Spinal cord (tissue), 10 donors: ENCODE measurements around the gene IKZF4. TPM values are rescaled to one million over a fixed set of nuclear protein-coding genes. Genes with fewer than 3 reads are reported as not detected.
"Not testable (repeated sequence)": the region's sequence is repeated elsewhere in the genome, so short reads cannot be mapped to it uniquely, and the experiment has no call there.

Experiments used
- DNase-seq, 6 donors: peaks; one replicate each; pipeline versions ENCODE4 v3.0.0 to v3.0.0-alpha.2; 2013 to 2015; ENCODE audit warnings: low spot score in 6 of 6, low read depth in 4 of 6
- H3K27ac ChIP-seq: one replicate; pipeline ENCODE4 v1.5.1; 2013; ENCODE audit warnings: low read depth, low read length, control low read depth
- H3K27me3 ChIP-seq: one replicate; pipeline ENCODE4 v1.6.1; 2013; ENCODE audit warnings: low read length; ENCODE audit not compliant: control insufficient read depth, insufficient read depth
- H3K36me3 ChIP-seq: one replicate; pipeline ENCODE4 v1.6.1; 2013; ENCODE audit warnings: low read length; ENCODE audit not compliant: control insufficient read depth, insufficient read depth
- H3K4me1 ChIP-seq: one replicate; pipeline ENCODE4 v1.6.1; 2013; ENCODE audit warnings: low read length; ENCODE audit not compliant: control insufficient read depth, insufficient read depth
- H3K4me3 ChIP-seq: one replicate; pipeline ENCODE4 v1.5.1; 2013; ENCODE audit warnings: low read depth, low read length, control low read depth
- H3K9me3 ChIP-seq: one replicate; pipeline ENCODE4 v1.6.1; 2013; ENCODE audit warnings: low read length; ENCODE audit not compliant: control insufficient read depth, insufficient read depth
- WGBS: methylation state at CpG from one replicate; pipeline ENCODE4 v1.1.5; 2013; ENCODE audit warnings: missing lambda C conversion rate; ENCODE audit not compliant: insufficient coverage; 5-methylcytosine and 5-hydroxymethylcytosine counted together
- polyA plus RNA-seq, 2 donors: library from polyadenylated mRNA; unstranded; fragments of 120-200 nt; gene quantifications; one replicate each; pipeline ENCODE4 v1.2.1, GENCODE V29; 2013; ENCODE audit not compliant: insufficient read length in 2 of 2
- total RNA-seq, 2 donors: library from RNA; depleted of rRNA in 1 of 2; stranded (reverse); fragments of 120-200 nt in 1 of 2; fragments of >200 nt in 1 of 2; gene quantifications; one replicate each; pipeline versions ENCODE4 v1.2.3 to v1.2.4, GENCODE V29; 2013 to 2014
- donor health status: healthy.

The IKZF4 gene
- total and polyA plus RNA-seq, 4 donors, result 3.4 to 25.2 (median 11.0) TPM

- Histone ChIP-seq H3K27me3 (no peaks in the 10 kb centered on the region), H3K4me1 (peaks cover 3% of the 10 kb centered on the region), H3K4me3 (no peak overlapping the region), H3K36me3 (peaks cover 13% of the 10 kb centered on the region), H3K27ac (no peak overlapping the region), H3K9me3 (no peaks in the 10 kb centered on the region)
- WGBS, result 79% methylated on average over 5 of the region's 9 CpGs
- DNase-seq, result no peak
These were observed 25.4 kb downstream of the IKZF4 start for GRCh38 chr12:56046027-56046780.

GRCh38 chr12:56053407-56053893, 32.6 kb downstream of the IKZF4 start:
- Histone ChIP-seq H3K27me3 (no peaks in the 10 kb centered on the region), H3K4me3 (no peak overlapping the region), H3K27ac (no peak overlapping the region), H3K36me3 (no peaks in the 10 kb centered on the region), H3K4me1 (no peaks in the 10 kb centered on the region), H3K9me3 (no peaks in the 10 kb centered on the region)
- WGBS, result 88% methylated on average over 4 of the region's 6 CpGs
- no peak for DNase-seq

GRCh38 chr12:56059964-56060363, 39.1 kb downstream of the IKZF4 start:
- not testable (repeated sequence) for H3K9me3 ChIP-seq, DNase-seq, H3K4me3 ChIP-seq, H3K27ac ChIP-seq, H3K36me3 ChIP-seq, H3K4me1 ChIP-seq, H3K27me3 ChIP-seq
- WGBS, result 100% methylated on average over 5 of the region's 8 CpGs

GRCh38 chr12:56061982-56062381, 41.1 kb downstream of the IKZF4 start:
- Histone ChIP-seq H3K27ac (no peak overlapping the region), H3K36me3 (no peaks in the 10 kb centered on the region), H3K4me1 (no peaks in the 10 kb centered on the region), H3K27me3 (no peaks in the 10 kb centered on the region), H3K4me3 (no peak overlapping the region), H3K9me3 (no peaks in the 10 kb centered on the region)
- no peak for DNase-seq
- 78% methylated on average over 3 of the region's 5 CpGs for WGBS

DNA sequence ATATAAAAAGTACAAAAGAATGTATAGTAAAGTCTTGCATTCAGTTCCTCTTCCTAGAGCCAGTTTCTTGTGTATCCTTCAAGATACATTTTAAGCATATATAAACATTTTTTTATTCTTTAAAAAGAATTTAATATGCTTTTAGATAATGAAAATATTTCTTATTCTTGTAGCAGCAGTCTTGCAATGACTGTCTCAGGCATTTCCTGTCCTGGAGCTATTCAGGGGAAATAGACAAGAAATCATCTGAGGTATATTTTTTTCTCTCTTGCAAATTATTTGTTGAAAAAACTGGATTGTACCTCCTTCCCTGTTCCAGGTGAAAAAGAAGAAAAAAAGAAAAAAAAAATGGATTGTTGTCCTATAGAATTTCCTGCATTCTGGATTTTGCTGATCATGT, 42.2 kb downstream of the IKZF4 start:
- Histone ChIP-seq H3K4me1 (no peaks in the 10 kb centered on the region), H3K27ac (no peak overlapping the region)
- no peak for DNase-seq

GRCh38 chr12:56071648-56072047, 50.8 kb downstream of the IKZF4 start:
- no peak for DNase-seq
- no peak overlapping the region for H3K4me3 ChIP-seq
- H3K36me3 ChIP-seq, result no peaks in the 10 kb centered on the region
- H3K9me3 ChIP-seq, result no peaks in the 10 kb centered on the region
- H3K27ac ChIP-seq, result no peak overlapping the region
- H3K4me1 ChIP-seq, result no peaks in the 10 kb centered on the region
- WGBS, result 67% methylated on average over 1 of the region's 4 CpGs
- H3K27me3 ChIP-seq, result no peaks in the 10 kb centered on the region

More for the DNA sequence above, 42.2 kb downstream of the IKZF4 start:
- Histone ChIP-seq H3K27me3 (no peaks in the 10 kb centered on the region), H3K9me3 (no peaks in the 10 kb centered on the region), H3K36me3 (no peaks in the 10 kb centered on the region), H3K4me3 (no peak overlapping the region)

GRCh38 chr12:56074396-56074795, 53.6 kb downstream of the IKZF4 start:
- H3K9me3 ChIP-seq, result no peaks in the 10 kb centered on the region
- DNase-seq, result no peak
- peaks cover 7% of the 10 kb centered on the region for H3K4me1 ChIP-seq
- 76% methylated on average over 5 of the region's 5 CpGs for WGBS
- H3K36me3 ChIP-seq, result no peaks in the 10 kb centered on the region
- no peak overlapping the region for H3K27ac ChIP-seq
- H3K27me3 ChIP-seq, result peaks cover 6% of the 10 kb centered on the region
- no peak overlapping the region for H3K4me3 ChIP-seq

GRCh38 chr12:56077966-56078365, 57.1 kb downstream of the IKZF4 start:
- not testable (repeated sequence) for H3K36me3 ChIP-seq, H3K9me3 ChIP-seq, H3K4me3 ChIP-seq, DNase-seq, H3K27ac ChIP-seq
- 83% methylated on average over 5 of the region's 9 CpGs for WGBS
- Histone ChIP-seq H3K4me1 (peaks cover 35% of the 10 kb centered on the region), H3K27me3 (peaks cover 31% of the 10 kb centered on the region)

- no peaks in the 10 kb centered on the region for H3K9me3 ChIP-seq
- DNase-seq, result no peak
- H3K4me1 ChIP-seq, result peaks cover 35% of the 10 kb centered on the region
- H3K4me3 ChIP-seq, result peak overlapping the region; percentile 78
- H3K36me3 ChIP-seq, result no peaks in the 10 kb centered on the region
- WGBS, result no CpG with 5 or more reads among the region's 1 CpG
- H3K27ac ChIP-seq, result peak overlapping the region; percentile 88
- peaks cover 31% of the 10 kb centered on the region for H3K27me3 ChIP-seq
These were observed 57.6 kb downstream of the IKZF4 start for GRCh38 chr12:56078427-56078826.
